ENCODE measurements around the gene SCARB1. TPM values are rescaled to one million over a fixed set of nuclear protein-coding genes. Genes with fewer than 3 reads are reported as not detected.

Gene SCARB1
- total RNA-seq, 1 experiment from 2014 or later, result 68.3 TPM

DNA sequence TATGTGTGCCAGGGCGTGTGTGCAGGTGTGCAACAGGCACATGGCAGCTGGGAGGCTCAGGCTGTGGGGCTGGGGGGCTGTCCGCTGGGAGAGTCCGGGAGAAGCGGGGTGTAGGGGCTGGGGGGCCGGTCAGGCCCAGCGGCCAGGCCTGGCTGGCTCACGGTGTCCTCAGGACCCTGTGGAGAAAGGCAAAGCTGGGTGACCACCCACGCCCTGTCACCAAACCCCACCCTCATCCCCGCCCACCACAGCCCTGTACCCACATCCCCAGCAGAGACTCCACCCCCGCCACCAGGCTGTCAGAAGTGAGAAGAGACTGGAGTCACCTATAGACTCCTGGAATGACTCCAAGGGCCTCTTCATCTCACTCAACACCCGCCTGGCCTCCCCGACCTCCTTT, 85.3 kb downstream of the SCARB1 start (continued):
- TF ChIP-seq, protein P1, sequence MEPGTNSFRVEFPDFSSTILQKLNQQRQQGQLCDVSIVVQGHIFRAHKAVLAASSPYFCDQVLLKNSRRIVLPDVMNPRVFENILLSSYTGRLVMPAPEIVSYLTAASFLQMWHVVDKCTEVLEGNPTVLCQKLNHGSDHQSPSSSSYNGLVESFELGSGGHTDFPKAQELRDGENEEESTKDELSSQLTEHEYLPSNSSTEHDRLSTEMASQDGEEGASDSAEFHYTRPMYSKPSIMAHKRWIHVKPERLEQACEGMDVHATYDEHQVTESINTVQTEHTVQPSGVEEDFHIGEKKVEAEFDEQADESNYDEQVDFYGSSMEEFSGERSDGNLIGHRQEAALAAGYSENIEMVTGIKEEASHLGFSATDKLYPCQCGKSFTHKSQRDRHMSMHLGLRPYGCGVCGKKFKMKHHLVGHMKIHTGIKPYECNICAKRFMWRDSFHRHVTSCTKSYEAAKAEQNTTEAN (CRISPR knock-in tag; IDR thresholded peaks at IDR 0.05), result no peak

DNA sequence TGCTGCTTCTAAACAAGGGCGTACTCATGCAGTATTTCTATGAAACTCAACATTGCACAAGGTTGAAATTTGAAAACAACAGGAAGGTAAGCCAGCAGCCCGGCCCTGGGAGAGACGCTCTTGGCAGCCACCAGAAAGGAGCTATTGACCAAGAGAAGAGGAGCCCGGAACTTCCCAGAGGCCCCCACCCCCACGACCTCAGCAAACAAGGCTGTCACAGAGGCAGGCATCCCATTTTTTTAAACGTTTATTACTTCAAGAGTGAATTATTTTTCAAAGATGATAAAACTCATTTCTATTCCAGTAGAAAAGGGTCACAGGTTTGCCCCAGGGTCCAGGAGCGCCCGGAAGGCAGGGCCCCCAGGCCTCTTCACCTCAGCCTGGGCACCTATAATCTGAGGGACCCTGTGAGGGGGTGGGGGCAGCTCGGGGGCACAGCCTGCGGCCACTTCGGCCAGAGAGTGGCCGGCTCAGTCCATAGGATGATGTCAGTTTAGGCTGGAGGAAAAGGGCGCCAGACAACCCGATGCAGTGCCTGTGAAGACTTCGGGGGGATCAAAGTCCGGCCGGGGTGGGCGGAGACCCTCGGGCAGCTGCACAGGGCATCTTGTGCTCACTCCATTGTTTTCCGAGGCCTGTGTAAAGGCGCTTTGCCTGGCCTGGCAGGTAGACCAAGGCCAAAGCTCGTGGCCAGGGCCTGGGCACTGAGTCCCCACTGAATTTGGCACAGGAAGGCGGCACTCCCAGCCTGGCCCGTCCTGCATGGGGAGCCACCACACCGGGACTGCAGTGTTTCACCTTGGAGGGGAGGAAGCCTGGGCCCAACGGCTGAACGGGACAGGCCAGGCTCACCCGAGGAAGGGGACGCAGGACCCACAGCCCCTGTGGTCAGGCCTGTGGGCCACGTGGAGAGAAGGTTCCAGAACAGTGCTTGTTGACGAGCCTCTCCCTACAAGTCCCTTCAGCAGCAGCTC, 86.0 kb downstream of the SCARB1 start:
- no peaks in the 10 kb centered on the region for H3K27me3 Mint-ChIP-seq (ENCODE audit: low read depth)
- ATAC-seq, result no peak
- CTCF ChIA-PET, result interaction anchor here (0.7 to 1.1 kb wide), 3 partner anchors 163 to 445 kb away, joined by 3 read pairs; no protein-coding TSS in a partner anchor
- 0 out of 2 replicates have a peak, but pooled peaks cover 1% of the 10 kb centered on the region for H3K36me3 Mint-ChIP-seq
- POLR2A ChIA-PET, result interaction anchor here (0.6 kb wide), 1 partner anchor 85 kb away, joined by 3 read pairs; no protein-coding TSS in a partner anchor
- no peak overlapping the region for H3K27ac Mint-ChIP-seq
- no peak overlapping the region for H3K4me3 Mint-ChIP-seq
- DNase-seq (ENCODE audit: low spot score), result no peak
- H3K4me1 Mint-ChIP-seq, result peaks cover 6% of the 10 kb centered on the region
- TF ChIP-seq HMGA2 (CRISPR knock-in tag; IDR thresholded peaks at IDR 0.05) (no peak), JAZF1 (CRISPR knock-in tag; IDR thresholded peaks at IDR 0.05) (no peak), ZNF263 (CRISPR knock-in tag; IDR thresholded peaks at IDR 0.05; ENCODE audit: low read depth) (no peak), NFYB (CRISPR knock-in tag; conservative IDR thresholded peaks at IDR 0.05; ENCODE audit: low read depth) (no peak), GRHL2 (CRISPR knock-in tag; IDR thresholded peaks at IDR 0.05; ENCODE audit: insufficient replicate concordance, severe bottlenecking) (no peak), MYBL2 (CRISPR knock-in tag; IDR thresholded peaks at IDR 0.05) (no peak), MXD4 (CRISPR knock-in tag; IDR thresholded peaks at IDR 0.05; ENCODE audit: borderline replicate concordance) (no peak), ZNF317 (CRISPR knock-in tag; IDR thresholded peaks at IDR 0.05; ENCODE audit: borderline replicate concordance, low read depth) (no peak), NR3C1 (CRISPR knock-in tag; conservative IDR thresholded peaks at IDR 0.05; ENCODE audit: low read depth) (no peak), ESRRA (CRISPR knock-in tag; IDR thresholded peaks at IDR 0.05; ENCODE audit: borderline replicate concordance) (no peak), NR1H2 (CRISPR knock-in tag; IDR thresholded peaks at IDR 0.05) (no peak)
- TF ChIP-seq, protein P2, sequence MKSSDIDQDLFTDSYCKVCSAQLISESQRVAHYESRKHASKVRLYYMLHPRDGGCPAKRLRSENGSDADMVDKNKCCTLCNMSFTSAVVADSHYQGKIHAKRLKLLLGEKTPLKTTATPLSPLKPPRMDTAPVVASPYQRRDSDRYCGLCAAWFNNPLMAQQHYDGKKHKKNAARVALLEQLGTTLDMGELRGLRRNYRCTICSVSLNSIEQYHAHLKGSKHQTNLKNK (CRISPR knock-in tag; IDR thresholded peaks at IDR 0.05), result no peak
- TF ChIP-seq, protein P3, sequence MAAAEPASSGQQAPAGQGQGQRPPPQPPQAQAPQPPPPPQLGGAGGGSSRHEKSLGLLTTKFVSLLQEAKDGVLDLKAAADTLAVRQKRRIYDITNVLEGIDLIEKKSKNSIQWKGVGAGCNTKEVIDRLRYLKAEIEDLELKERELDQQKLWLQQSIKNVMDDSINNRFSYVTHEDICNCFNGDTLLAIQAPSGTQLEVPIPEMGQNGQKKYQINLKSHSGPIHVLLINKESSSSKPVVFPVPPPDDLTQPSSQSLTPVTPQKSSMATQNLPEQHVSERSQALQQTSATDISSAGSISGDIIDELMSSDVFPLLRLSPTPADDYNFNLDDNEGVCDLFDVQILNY (CRISPR knock-in tag; IDR thresholded peaks at IDR 0.05), result no peak
- TF ChIP-seq, protein P4, sequence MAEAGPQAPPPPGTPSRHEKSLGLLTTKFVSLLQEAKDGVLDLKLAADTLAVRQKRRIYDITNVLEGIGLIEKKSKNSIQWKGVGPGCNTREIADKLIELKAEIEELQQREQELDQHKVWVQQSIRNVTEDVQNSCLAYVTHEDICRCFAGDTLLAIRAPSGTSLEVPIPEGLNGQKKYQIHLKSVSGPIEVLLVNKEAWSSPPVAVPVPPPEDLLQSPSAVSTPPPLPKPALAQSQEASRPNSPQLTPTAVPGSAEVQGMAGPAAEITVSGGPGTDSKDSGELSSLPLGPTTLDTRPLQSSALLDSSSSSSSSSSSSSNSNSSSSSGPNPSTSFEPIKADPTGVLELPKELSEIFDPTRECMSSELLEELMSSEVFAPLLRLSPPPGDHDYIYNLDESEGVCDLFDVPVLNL (CRISPR knock-in tag; IDR thresholded peaks at IDR 0.05; ENCODE audit: borderline replicate concordance, low read depth), result no peak
- TF ChIP-seq, protein P5, sequence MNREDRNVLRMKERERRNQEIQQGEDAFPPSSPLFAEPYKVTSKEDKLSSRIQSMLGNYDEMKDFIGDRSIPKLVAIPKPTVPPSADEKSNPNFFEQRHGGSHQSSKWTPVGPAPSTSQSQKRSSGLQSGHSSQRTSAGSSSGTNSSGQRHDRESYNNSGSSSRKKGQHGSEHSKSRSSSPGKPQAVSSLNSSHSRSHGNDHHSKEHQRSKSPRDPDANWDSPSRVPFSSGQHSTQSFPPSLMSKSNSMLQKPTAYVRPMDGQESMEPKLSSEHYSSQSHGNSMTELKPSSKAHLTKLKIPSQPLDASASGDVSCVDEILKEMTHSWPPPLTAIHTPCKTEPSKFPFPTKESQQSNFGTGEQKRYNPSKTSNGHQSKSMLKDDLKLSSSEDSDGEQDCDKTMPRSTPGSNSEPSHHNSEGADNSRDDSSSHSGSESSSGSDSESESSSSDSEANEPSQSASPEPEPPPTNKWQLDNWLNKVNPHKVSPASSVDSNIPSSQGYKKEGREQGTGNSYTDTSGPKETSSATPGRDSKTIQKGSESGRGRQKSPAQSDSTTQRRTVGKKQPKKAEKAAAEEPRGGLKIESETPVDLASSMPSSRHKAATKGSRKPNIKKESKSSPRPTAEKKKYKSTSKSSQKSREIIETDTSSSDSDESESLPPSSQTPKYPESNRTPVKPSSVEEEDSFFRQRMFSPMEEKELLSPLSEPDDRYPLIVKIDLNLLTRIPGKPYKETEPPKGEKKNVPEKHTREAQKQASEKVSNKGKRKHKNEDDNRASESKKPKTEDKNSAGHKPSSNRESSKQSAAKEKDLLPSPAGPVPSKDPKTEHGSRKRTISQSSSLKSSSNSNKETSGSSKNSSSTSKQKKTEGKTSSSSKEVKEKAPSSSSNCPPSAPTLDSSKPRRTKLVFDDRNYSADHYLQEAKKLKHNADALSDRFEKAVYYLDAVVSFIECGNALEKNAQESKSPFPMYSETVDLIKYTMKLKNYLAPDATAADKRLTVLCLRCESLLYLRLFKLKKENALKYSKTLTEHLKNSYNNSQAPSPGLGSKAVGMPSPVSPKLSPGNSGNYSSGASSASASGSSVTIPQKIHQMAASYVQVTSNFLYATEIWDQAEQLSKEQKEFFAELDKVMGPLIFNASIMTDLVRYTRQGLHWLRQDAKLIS (CRISPR knock-in tag; IDR thresholded peaks at IDR 0.05; ENCODE audit: borderline replicate concordance), result no peak
- TF ChIP-seq, protein P6, sequence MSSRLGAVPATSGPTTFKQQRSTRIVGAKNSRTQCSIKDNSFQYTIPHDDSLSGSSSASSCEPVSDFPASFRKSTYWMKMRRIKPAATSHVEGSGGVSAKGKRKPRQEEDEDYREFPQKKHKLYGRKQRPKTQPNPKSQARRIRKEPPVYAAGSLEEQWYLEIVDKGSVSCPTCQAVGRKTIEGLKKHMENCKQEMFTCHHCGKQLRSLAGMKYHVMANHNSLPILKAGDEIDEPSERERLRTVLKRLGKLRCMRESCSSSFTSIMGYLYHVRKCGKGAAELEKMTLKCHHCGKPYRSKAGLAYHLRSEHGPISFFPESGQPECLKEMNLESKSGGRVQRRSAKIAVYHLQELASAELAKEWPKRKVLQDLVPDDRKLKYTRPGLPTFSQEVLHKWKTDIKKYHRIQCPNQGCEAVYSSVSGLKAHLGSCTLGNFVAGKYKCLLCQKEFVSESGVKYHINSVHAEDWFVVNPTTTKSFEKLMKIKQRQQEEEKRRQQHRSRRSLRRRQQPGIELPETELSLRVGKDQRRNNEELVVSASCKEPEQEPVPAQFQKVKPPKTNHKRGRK (CRISPR knock-in tag; IDR thresholded peaks at IDR 0.05; ENCODE audit: borderline replicate concordance), result no peak
- TF ChIP-seq, protein P1 (CRISPR knock-in tag; IDR thresholded peaks at IDR 0.05), result no peak
- no peaks in the 10 kb centered on the region for H3K9me3 Mint-ChIP-seq

Measured in WTC11 (cell line).